ENCODE results near the gene PMEPA1.

DNA sequence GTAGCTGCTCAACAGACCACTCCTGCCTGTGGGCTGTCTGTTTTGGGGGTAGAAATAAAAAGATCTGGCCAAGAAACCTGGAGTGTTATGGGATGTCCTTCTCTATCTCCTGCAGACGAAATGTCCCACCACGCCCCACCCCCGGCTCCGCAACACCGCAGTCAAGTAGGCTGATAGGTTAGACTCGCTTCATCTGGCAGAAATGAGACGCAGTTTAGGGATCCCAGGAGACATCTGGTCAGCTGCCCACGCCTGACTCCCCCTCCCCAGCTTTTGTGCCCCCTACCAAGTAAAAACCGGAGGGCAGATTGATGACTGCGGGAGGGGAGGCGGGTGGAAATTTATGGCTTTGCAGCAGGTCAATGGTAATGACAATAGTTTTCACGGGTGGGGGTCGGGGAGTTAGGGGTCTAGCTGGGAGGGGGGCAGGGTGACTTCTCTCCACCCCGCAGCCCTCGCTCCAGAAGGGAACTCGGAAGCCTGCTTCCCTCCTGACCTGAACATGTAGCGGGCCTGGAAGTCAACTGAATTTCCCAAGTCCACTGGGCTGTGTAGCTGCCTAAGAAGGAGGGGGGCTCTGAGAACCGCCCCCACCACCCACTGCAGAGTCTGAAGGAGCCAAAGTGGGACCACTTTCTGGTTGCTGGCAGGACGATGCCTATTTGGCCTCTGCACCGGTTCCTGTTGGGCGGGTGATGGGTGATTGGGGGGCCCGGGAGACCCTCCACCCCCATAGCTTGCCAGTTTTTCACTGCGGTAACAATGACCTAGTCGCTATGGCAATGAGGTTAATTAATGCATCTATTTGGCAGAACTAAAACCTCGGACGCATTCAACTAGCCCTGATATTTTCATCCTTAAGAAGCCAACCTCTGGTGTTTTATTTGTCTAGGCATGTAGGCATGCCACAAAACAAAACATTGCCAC lies 25.7 kb downstream of the PMEPA1 start:
- TF ChIP-seq TAF1 (IDR thresholded peaks at IDR 0.05; ENCODE audit: borderline replicate concordance, insufficient read depth, low read length) (no peak), POLR2AphosphoS5 (IDR thresholded peaks at IDR 0.05; ENCODE audit: low read depth, low read length) (no peak), SIN3A (IDR thresholded peaks at IDR 0.05; ENCODE audit: borderline replicate concordance, insufficient read depth, low read length) (no peak)
- TF ChIP-seq, protein P1, sequence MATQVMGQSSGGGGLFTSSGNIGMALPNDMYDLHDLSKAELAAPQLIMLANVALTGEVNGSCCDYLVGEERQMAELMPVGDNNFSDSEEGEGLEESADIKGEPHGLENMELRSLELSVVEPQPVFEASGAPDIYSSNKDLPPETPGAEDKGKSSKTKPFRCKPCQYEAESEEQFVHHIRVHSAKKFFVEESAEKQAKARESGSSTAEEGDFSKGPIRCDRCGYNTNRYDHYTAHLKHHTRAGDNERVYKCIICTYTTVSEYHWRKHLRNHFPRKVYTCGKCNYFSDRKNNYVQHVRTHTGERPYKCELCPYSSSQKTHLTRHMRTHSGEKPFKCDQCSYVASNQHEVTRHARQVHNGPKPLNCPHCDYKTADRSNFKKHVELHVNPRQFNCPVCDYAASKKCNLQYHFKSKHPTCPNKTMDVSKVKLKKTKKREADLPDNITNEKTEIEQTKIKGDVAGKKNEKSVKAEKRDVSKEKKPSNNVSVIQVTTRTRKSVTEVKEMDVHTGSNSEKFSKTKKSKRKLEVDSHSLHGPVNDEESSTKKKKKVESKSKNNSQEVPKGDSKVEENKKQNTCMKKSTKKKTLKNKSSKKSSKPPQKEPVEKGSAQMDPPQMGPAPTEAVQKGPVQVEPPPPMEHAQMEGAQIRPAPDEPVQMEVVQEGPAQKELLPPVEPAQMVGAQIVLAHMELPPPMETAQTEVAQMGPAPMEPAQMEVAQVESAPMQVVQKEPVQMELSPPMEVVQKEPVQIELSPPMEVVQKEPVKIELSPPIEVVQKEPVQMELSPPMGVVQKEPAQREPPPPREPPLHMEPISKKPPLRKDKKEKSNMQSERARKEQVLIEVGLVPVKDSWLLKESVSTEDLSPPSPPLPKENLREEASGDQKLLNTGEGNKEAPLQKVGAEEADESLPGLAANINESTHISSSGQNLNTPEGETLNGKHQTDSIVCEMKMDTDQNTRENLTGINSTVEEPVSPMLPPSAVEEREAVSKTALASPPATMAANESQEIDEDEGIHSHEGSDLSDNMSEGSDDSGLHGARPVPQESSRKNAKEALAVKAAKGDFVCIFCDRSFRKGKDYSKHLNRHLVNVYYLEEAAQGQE (IDR thresholded peaks at IDR 0.05; ENCODE audit: insufficient read depth in 1 of 2, low read depth in 2 of 2, low read length in 2 of 2): no peak

Data from PFSK-1 (cell line).